H1 (cell line): ENCODE measurements around the gene SYNPR. TPM values are rescaled to one million over a fixed set of nuclear protein-coding genes. Genes with fewer than 3 reads are reported as not detected.

ENCODE experiments used
- EP300 ChIP-seq, 2 experiments: IDR thresholded peaks; 1 replicate in 1 of 2; 2 replicates in 1 of 2; pipeline ENCODE4 v1.6.1; 2011 to 2012; ENCODE audit warnings: low read depth in 2 of 2, low read length in 2 of 2, mild to moderate bottlenecking in 2 of 2, borderline replicate concordance in 1 of 2, inconsistent platforms in 1 of 2, moderate library complexity in 1 of 2
- POLR2AphosphoS5 ChIP-seq: IDR thresholded peaks from 2 replicates; pipeline ENCODE4 v1.6.1; 2011; ENCODE audit warnings: low read depth, low read length
- polyA plus RNA-seq, 7 experiments: library from polyadenylated mRNA; depleted of rRNA in 3 of 7; stranded (reverse) in 5 of 7; unstranded in 2 of 7; fragments of >200 nt in 5 of 7; fragments of 200-250 nt in 2 of 7; gene quantifications; 1 replicate in 5 of 7; 2 replicates in 1 of 7; 4 replicates in 1 of 7; pipeline versions ENCODE4 v1.2.1 to v1.2.3, GENCODE V29; 2011 to 2013; ENCODE audit warnings: missing spikeins in 2 of 7, mixed read lengths in 2 of 7
- total RNA-seq: library from RNA; stranded (reverse); fragmentation: NEBNext Ultra II Directional; extraction: Animal tissue kit (Norgen Biotek cat#: 25700); gene quantifications from 2 replicates; pipeline ENCODE4 v1.2.1, GENCODE V29; 2021
- TF ChIP-seq, protein P1 (sequence below): fragments of 300-600 bp; sonication (generic); IDR thresholded peaks from 2 replicates; pipeline ENCODE4 v1.7.1; 2012; ENCODE audit warnings: low read length, moderate library complexity, mild to moderate bottlenecking, inconsistent platforms; ENCODE audit not compliant: insufficient replicate concordance

The SYNPR gene
- total and polyA plus RNA-seq, 2 of the 8 experiments (the other 6 are each of a cell fraction or from before 2014, with no cell fraction given) = 0.39 to 0.99 TPM

DNA sequence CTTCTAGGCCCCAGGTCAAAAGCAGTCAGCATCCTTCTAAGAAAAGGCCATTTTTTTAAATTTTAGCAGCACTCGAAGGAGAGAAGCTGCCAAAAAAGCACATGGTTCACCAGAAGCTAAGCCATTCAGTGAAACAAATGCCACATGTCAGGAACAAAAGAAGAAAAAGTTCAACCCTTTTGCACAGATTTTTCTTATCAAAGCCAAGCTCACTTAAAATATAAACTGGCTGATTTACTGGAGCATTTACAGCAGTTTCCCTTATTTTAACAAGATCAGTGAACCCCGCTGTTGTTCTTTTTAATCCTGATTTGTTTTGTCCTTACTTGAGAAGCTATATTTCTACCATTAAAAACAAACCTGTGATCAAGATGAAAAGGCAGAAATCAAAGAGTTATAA lies 46.5 kb upstream of the SYNPR start (continued):
- TF ChIP-seq, protein P1, sequence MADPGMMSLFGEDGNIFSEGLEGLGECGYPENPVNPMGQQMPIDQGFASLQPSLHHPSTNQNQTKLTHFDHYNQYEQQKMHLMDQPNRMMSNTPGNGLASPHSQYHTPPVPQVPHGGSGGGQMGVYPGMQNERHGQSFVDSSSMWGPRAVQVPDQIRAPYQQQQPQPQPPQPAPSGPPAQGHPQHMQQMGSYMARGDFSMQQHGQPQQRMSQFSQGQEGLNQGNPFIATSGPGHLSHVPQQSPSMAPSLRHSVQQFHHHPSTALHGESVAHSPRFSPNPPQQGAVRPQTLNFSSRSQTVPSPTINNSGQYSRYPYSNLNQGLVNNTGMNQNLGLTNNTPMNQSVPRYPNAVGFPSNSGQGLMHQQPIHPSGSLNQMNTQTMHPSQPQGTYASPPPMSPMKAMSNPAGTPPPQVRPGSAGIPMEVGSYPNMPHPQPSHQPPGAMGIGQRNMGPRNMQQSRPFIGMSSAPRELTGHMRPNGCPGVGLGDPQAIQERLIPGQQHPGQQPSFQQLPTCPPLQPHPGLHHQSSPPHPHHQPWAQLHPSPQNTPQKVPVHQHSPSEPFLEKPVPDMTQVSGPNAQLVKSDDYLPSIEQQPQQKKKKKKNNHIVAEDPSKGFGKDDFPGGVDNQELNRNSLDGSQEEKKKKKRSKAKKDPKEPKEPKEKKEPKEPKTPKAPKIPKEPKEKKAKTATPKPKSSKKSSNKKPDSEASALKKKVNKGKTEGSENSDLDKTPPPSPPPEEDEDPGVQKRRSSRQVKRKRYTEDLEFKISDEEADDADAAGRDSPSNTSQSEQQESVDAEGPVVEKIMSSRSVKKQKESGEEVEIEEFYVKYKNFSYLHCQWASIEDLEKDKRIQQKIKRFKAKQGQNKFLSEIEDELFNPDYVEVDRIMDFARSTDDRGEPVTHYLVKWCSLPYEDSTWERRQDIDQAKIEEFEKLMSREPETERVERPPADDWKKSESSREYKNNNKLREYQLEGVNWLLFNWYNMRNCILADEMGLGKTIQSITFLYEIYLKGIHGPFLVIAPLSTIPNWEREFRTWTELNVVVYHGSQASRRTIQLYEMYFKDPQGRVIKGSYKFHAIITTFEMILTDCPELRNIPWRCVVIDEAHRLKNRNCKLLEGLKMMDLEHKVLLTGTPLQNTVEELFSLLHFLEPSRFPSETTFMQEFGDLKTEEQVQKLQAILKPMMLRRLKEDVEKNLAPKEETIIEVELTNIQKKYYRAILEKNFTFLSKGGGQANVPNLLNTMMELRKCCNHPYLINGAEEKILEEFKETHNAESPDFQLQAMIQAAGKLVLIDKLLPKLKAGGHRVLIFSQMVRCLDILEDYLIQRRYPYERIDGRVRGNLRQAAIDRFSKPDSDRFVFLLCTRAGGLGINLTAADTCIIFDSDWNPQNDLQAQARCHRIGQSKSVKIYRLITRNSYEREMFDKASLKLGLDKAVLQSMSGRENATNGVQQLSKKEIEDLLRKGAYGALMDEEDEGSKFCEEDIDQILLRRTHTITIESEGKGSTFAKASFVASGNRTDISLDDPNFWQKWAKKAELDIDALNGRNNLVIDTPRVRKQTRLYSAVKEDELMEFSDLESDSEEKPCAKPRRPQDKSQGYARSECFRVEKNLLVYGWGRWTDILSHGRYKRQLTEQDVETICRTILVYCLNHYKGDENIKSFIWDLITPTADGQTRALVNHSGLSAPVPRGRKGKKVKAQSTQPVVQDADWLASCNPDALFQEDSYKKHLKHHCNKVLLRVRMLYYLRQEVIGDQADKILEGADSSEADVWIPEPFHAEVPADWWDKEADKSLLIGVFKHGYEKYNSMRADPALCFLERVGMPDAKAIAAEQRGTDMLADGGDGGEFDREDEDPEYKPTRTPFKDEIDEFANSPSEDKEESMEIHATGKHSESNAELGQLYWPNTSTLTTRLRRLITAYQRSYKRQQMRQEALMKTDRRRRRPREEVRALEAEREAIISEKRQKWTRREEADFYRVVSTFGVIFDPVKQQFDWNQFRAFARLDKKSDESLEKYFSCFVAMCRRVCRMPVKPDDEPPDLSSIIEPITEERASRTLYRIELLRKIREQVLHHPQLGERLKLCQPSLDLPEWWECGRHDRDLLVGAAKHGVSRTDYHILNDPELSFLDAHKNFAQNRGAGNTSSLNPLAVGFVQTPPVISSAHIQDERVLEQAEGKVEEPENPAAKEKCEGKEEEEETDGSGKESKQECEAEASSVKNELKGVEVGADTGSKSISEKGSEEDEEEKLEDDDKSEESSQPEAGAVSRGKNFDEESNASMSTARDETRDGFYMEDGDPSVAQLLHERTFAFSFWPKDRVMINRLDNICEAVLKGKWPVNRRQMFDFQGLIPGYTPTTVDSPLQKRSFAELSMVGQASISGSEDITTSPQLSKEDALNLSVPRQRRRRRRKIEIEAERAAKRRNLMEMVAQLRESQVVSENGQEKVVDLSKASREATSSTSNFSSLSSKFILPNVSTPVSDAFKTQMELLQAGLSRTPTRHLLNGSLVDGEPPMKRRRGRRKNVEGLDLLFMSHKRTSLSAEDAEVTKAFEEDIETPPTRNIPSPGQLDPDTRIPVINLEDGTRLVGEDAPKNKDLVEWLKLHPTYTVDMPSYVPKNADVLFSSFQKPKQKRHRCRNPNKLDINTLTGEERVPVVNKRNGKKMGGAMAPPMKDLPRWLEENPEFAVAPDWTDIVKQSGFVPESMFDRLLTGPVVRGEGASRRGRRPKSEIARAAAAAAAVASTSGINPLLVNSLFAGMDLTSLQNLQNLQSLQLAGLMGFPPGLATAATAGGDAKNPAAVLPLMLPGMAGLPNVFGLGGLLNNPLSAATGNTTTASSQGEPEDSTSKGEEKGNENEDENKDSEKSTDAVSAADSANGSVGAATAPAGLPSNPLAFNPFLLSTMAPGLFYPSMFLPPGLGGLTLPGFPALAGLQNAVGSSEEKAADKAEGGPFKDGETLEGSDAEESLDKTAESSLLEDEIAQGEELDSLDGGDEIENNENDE = no peak
- no peak for TF ChIP-seq EP300 (IDR thresholded peaks at IDR 0.05; ENCODE audit: borderline replicate concordance in 1 of 2, low read depth in 2 of 2, low read length in 2 of 2)
- no peak for TF ChIP-seq POLR2AphosphoS5
